Natural killer cell treated with Interleukin-12 subunit alpha and Interleukin-12 subunit beta and Interleukin-15 and Interleukin-18, amount 100 ng/mL, for 72 hours (primary cell): Measurements from ENCODE around the gene HSD17B4. TPM values are rescaled to one million over a fixed set of nuclear protein-coding genes. Genes with fewer than 3 reads are reported as not detected.
"Not testable (repeated sequence)": the region's sequence is repeated elsewhere in the genome, so short reads cannot be mapped to it uniquely, and the experiment has no call there.

ENCODE experiments used
- ATAC-seq, 2 donors: fragments of 150-1000 bp; cut with Tn5 transposase in 1 of 2; sonication (Bioruptor Pico), chemical (Tn5 transposase) in 1 of 2; 2 replicates each; pipeline ENCODE4 v1.10.0; 2021
- DNase-seq: peaks from one replicate; pipeline ENCODE4 v3.0.0; 2022; ENCODE audit warnings: low spot score
- H3K27ac Mint-ChIP-seq, 2 donors: 1 replicate in 1 of 2; 2 replicates in 1 of 2; pipeline ENCODE4 v1.8.0; 2022; ENCODE audit warnings: mixed read lengths in 2 of 2, mild to moderate bottlenecking in 1 of 2, moderate library complexity in 1 of 2
- H3K27me3 Mint-ChIP-seq, 2 donors: 1 replicate in 1 of 2; 2 replicates in 1 of 2; pipeline ENCODE4 v1.8.0; 2022; ENCODE audit warnings: mixed read lengths in 2 of 2
- H3K36me3 Mint-ChIP-seq: one replicate; pipeline ENCODE4 v1.8.0; 2022; ENCODE audit warnings: mixed read lengths
- H3K4me1 Mint-ChIP-seq, 2 donors: 1 replicate in 1 of 2; 2 replicates in 1 of 2; pipeline ENCODE4 v1.8.0; 2022; ENCODE audit warnings: low read depth in 2 of 2, mixed read lengths in 2 of 2, mild to moderate bottlenecking in 1 of 2
- H3K4me3 Mint-ChIP-seq: one replicate; pipeline ENCODE4 v1.8.0; 2022; ENCODE audit warnings: mixed read lengths
- H3K9me3 Mint-ChIP-seq: 2 replicates; pipeline ENCODE4 v1.8.0; 2022; ENCODE audit warnings: mixed read lengths
- total RNA-seq, 2 donors: library from RNA; stranded (reverse); gene quantifications; one replicate each; pipeline ENCODE4 v1.2.3, GENCODE V29; 2022

HSD17B4 gene
- total RNA-seq, 2 donors from 2014 or later, result 100 to 121 TPM

GRCh38 chr5:119478781-119479180 is 26.5 kb downstream of the HSD17B4 start:
- Mint-ChIP-seq H3K36me3 (peaks cover 36% of the 10 kb centered on the region), H3K27ac (no peak overlapping the region), H3K4me3 (no peak overlapping the region), H3K9me3 (no peaks in the 10 kb centered on the region), H3K4me1 (peaks cover 0 to under 1% of the 10 kb centered on the region in 2 donors), H3K27me3 (no peaks in the 10 kb centered on the region)
- ATAC-seq (no peak), DNase-seq (no peak)

GRCh38 chr5:119480629-119481028 is 28.3 kb downstream of the HSD17B4 start:
- not testable (repeated sequence) for H3K4me1 Mint-ChIP-seq, DNase-seq
- peaks cover 28% of the 10 kb centered on the region for H3K36me3 Mint-ChIP-seq

GRCh38 chr5:119483155-119483554 is 30.9 kb downstream of the HSD17B4 start:
- Mint-ChIP-seq H3K9me3 (no peaks in the 10 kb centered on the region), H3K36me3 (peaks cover 25% of the 10 kb centered on the region), H3K27ac (no peak overlapping the region), H3K4me1 (no peaks in the 10 kb centered on the region), H3K4me3 (no peak overlapping the region), H3K27me3 (no peaks in the 10 kb centered on the region)
- DNase-seq (no peak), ATAC-seq (no peak)

More at GRCh38 chr5:119480629-119481028, 28.3 kb downstream of the HSD17B4 start:
- not testable (repeated sequence) for H3K27me3 Mint-ChIP-seq, H3K4me3 Mint-ChIP-seq, H3K9me3 Mint-ChIP-seq, ATAC-seq, H3K27ac Mint-ChIP-seq

- H3K27me3 Mint-ChIP-seq, result no peaks in the 10 kb centered on the region
- H3K27ac Mint-ChIP-seq, result no peak overlapping the region
- peaks cover 15% of the 10 kb centered on the region for H3K36me3 Mint-ChIP-seq
- no peak overlapping the region for H3K4me3 Mint-ChIP-seq
- no peak for DNase-seq
- H3K9me3 Mint-ChIP-seq, result no peaks in the 10 kb centered on the region
- ATAC-seq, result no peak
- H3K4me1 Mint-ChIP-seq, result no peaks in the 10 kb centered on the region
These were observed 32.6 kb downstream of the HSD17B4 start for GRCh38 chr5:119484884-119485283.

- Mint-ChIP-seq H3K27me3 (no peaks in the 10 kb centered on the region), H3K4me3 (no peak overlapping the region), H3K27ac (no peak overlapping the region), H3K36me3 (peaks cover 33% of the 10 kb centered on the region), H3K4me1 (no peaks in the 10 kb centered on the region), H3K9me3 (peaks cover 3% of the 10 kb centered on the region)
- no peak for DNase-seq
- ATAC-seq, result no peak
These were observed 49.4 kb downstream of the HSD17B4 start for GRCh38 chr5:119501671-119502179.

- H3K27me3 Mint-ChIP-seq, ATAC-seq, H3K9me3 Mint-ChIP-seq, H3K4me1 Mint-ChIP-seq, DNase-seq, H3K4me3 Mint-ChIP-seq, H3K27ac Mint-ChIP-seq: not testable (repeated sequence)
- peaks cover 38% of the 10 kb centered on the region for H3K36me3 Mint-ChIP-seq
These were observed 51.6 kb downstream of the HSD17B4 start for GRCh38 chr5:119503939-119504338.

GRCh38 chr5:119512277-119512676 is 60.0 kb downstream of the HSD17B4 start:
- ATAC-seq (no peak), DNase-seq (no peak)
- no peak overlapping the region for H3K4me3 Mint-ChIP-seq
- no peaks in the 10 kb centered on the region for H3K4me1 Mint-ChIP-seq
- no peak overlapping the region for H3K27ac Mint-ChIP-seq
- no peaks in the 10 kb centered on the region for H3K27me3 Mint-ChIP-seq
- H3K9me3 Mint-ChIP-seq, result no peaks in the 10 kb centered on the region
- peaks cover 26% of the 10 kb centered on the region for H3K36me3 Mint-ChIP-seq

- no peak overlapping the region for H3K4me3 Mint-ChIP-seq
- ATAC-seq, result no peak
- H3K27ac Mint-ChIP-seq, result no peak overlapping the region
- no peaks in the 10 kb centered on the region for H3K27me3 Mint-ChIP-seq
- no peaks in the 10 kb centered on the region for H3K9me3 Mint-ChIP-seq
- peaks cover 29% of the 10 kb centered on the region for H3K36me3 Mint-ChIP-seq
- no peaks in the 10 kb centered on the region for H3K4me1 Mint-ChIP-seq
- no peak for DNase-seq
These were observed 62.9 kb downstream of the HSD17B4 start for GRCh38 chr5:119515192-119515591.

- not testable (repeated sequence) for H3K4me3 Mint-ChIP-seq, H3K9me3 Mint-ChIP-seq, DNase-seq, ATAC-seq, H3K27me3 Mint-ChIP-seq, H3K27ac Mint-ChIP-seq, H3K4me1 Mint-ChIP-seq
- peaks cover 22% of the 10 kb centered on the region for H3K36me3 Mint-ChIP-seq
These were observed 64.8 kb downstream of the HSD17B4 start for GRCh38 chr5:119517115-119517514.

GRCh38 chr5:119521232-119521631 is 68.9 kb downstream of the HSD17B4 start:
- no peak overlapping the region for H3K27ac Mint-ChIP-seq
- no peaks in the 10 kb centered on the region for H3K9me3 Mint-ChIP-seq
- no peak overlapping the region for H3K4me3 Mint-ChIP-seq
- DNase-seq (no peak), ATAC-seq (no peak)
- peaks cover 22% of the 10 kb centered on the region for H3K36me3 Mint-ChIP-seq
- no peaks in the 10 kb centered on the region for H3K27me3 Mint-ChIP-seq
- no peaks in the 10 kb centered on the region for H3K4me1 Mint-ChIP-seq

- DNase-seq, result no peak
- Mint-ChIP-seq H3K27ac (no peak overlapping the region), H3K9me3 (no peaks in the 10 kb centered on the region), H3K27me3 (no peaks in the 10 kb centered on the region), H3K36me3 (peaks cover 15% of the 10 kb centered on the region), H3K4me3 (no peak overlapping the region), H3K4me1 (no peaks in the 10 kb centered on the region)
- ATAC-seq, result no peak
These were observed 70.5 kb downstream of the HSD17B4 start for GRCh38 chr5:119522841-119523240.

GRCh38 chr5:119524485-119524884 is 72.2 kb downstream of the HSD17B4 start:
- Mint-ChIP-seq H3K4me3 (no peak overlapping the region), H3K27ac (no peak overlapping the region), H3K36me3 (peaks cover 7% of the 10 kb centered on the region), H3K4me1 (no peaks in the 10 kb centered on the region), H3K27me3 (no peaks in the 10 kb centered on the region), H3K9me3 (no peaks in the 10 kb centered on the region)
- no peak for DNase-seq
- no peak for ATAC-seq

GRCh38 chr5:119527351-119527750 is 75.1 kb downstream of the HSD17B4 start:
- Mint-ChIP-seq H3K27me3 (no peaks in the 10 kb centered on the region), H3K4me3 (no peak overlapping the region), H3K4me1 (no peaks in the 10 kb centered on the region), H3K36me3 (peaks cover 6% of the 10 kb centered on the region), H3K27ac (no peak overlapping the region), H3K9me3 (no peaks in the 10 kb centered on the region)
- DNase-seq (no peak), ATAC-seq (no peak)

GRCh38 chr5:119529811-119530210 is 77.5 kb downstream of the HSD17B4 start:
- H3K4me1 Mint-ChIP-seq, result peaks cover 0 to 2% of the 10 kb centered on the region in 2 donors
- no peak overlapping the region for H3K27ac Mint-ChIP-seq
- ATAC-seq, result no peak
- no peak overlapping the region for H3K4me3 Mint-ChIP-seq
- no peaks in the 10 kb centered on the region for H3K9me3 Mint-ChIP-seq
- peaks cover 6% of the 10 kb centered on the region for H3K36me3 Mint-ChIP-seq
- no peak for DNase-seq
- no peaks in the 10 kb centered on the region for H3K27me3 Mint-ChIP-seq

- Mint-ChIP-seq H3K4me1 (peaks cover 0 to 2% of the 10 kb centered on the region in 2 donors), H3K4me3 (no peak overlapping the region), H3K27ac (no peak overlapping the region), H3K9me3 (no peaks in the 10 kb centered on the region), H3K36me3 (peaks cover 6% of the 10 kb centered on the region), H3K27me3 (no peaks in the 10 kb centered on the region)
- ATAC-seq, result no peak
- DNase-seq, result no peak
These were observed 80.3 kb downstream of the HSD17B4 start for GRCh38 chr5:119532637-119533036.
